A549 (cell line): ENCODE measurements around the gene SLC24A3. TPM values are rescaled to one million over a fixed set of nuclear protein-coding genes. Genes with fewer than 3 reads are reported as not detected.

Experiments used
- ATAC-seq, 2 experiments: fragments of 200-7000 bp in 1 of 2; fragments of >200 bp in 1 of 2; cut with Nextera tagmentation in 1 of 2; cut with Tn5 transposase in 1 of 2; 3 replicates each; pipeline versions ENCODE4 v1.8.0 to v1.9.1; 2018 to 2020; ENCODE audit warnings: mild to moderate bottlenecking in 1 of 2, moderate library complexity in 1 of 2
- CTCF ChIA-PET: fragments of 300-600 bp; sonication (Branson Sonifier 250); formaldehyde crosslinking; extraction: SDS; loops from one replicate; lab custom pipeline; 2021; ENCODE audit warnings: antibody characterized with exemption, inconsistent platforms; lab: Yijun Ruan, JAX
- POLR2A ChIA-PET: fragments of 350-600 bp; formaldehyde crosslinking; extraction: SDS; loops from one replicate; lab custom pipeline; 2021; ENCODE audit warnings: antibody characterized with exemption, inconsistent platforms; lab: Yijun Ruan, JAX
- DNase-seq, 2 experiments: peaks; one replicate each; pipeline versions ENCODE4 v3.0.0 to v3.0.0-alpha.2; 2011 to 2016; ENCODE audit warnings: low read depth in 1 of 2, low spot score in 1 of 2
- FAIRE-seq: peaks from 2 replicates; lab custom pipeline; 2011; peaks lifted over from hg19 to GRCh38; lab: Jason Lieb, UNC
- H3K27ac ChIP-seq, 2 experiments: fragments of >200 bp; sonication (Bioruptor Twin); formaldehyde crosslinking; 3 replicates each; pipeline ENCODE4 v1.5.1; 2016 to 2017
- H3K4me1 ChIP-seq: fragments of >200 bp; sonication (Bioruptor Twin); formaldehyde crosslinking; 3 replicates; pipeline ENCODE4 v1.6.1; 2016
- H3K4me2 ChIP-seq: fragments of >200 bp; sonication (Bioruptor Twin); formaldehyde crosslinking; 3 replicates; pipeline ENCODE4 v1.6.1; 2016
- H3K4me3 ChIP-seq: fragments of >200 bp; sonication (Bioruptor Twin); formaldehyde crosslinking; 3 replicates; pipeline ENCODE4 v1.5.1; 2016
- H3K9me3 ChIP-seq: fragments of >200 bp; sonication (Bioruptor Twin); formaldehyde crosslinking; 3 replicates; pipeline ENCODE4 v1.6.1; 2016
- ATOH8 ChIP-seq: fragments of 250-450 bp; sonication (Bioruptor Pico); IDR thresholded peaks from 2 replicates; pipeline ENCODE4 v1.5.0; 2020; ENCODE audit warnings: low read depth, mild to moderate bottlenecking, moderate library complexity
- BCL3 ChIP-seq: fragments of >200 bp; sonication (Bioruptor Twin); formaldehyde crosslinking; IDR thresholded peaks from 3 replicates; pipeline ENCODE4 v1.6.1; 2016
- CBX2 ChIP-seq: fragments of 200-600 bp; sonication (generic); IDR thresholded peaks from 2 replicates; pipeline ENCODE4 v1.6.1; 2016; ENCODE audit warnings: low read depth, mild to moderate bottlenecking, borderline replicate concordance
- CBX8 ChIP-seq: fragments of 200-600 bp; sonication (generic); IDR thresholded peaks from 2 replicates; pipeline ENCODE4 v1.6.1; 2016
- EHF ChIP-seq: fragments of 250-450 bp; sonication (Bioruptor Pico); IDR thresholded peaks from 2 replicates; pipeline ENCODE4 v1.5.0; 2020; ENCODE audit warnings: mild to moderate bottlenecking
- EHMT2 ChIP-seq: fragments of 200-600 bp; sonication (generic); IDR thresholded peaks from 2 replicates; pipeline ENCODE4 v1.6.1; 2016; ENCODE audit warnings: antibody characterized with exemption, low read depth, mild to moderate bottlenecking, moderate library complexity
- EP300 ChIP-seq, 2 experiments: fragments of >200 bp; sonication (Bioruptor Twin); formaldehyde crosslinking; IDR thresholded peaks; 2 replicates in 1 of 2; 3 replicates in 1 of 2; pipeline ENCODE4 v1.6.1; 2016 to 2017
- FOSB ChIP-seq: fragments of 250-450 bp; sonication (Bioruptor Pico); IDR thresholded peaks from 2 replicates; pipeline ENCODE4 v1.5.0; 2020; ENCODE audit warnings: mild to moderate bottlenecking, moderate library complexity
- FOXS1 ChIP-seq: fragments of 250-450 bp; sonication (Bioruptor Pico); IDR thresholded peaks from 2 replicates; pipeline ENCODE4 v1.5.0; 2020; ENCODE audit warnings: mild to moderate bottlenecking, moderate library complexity
- HES2 ChIP-seq: fragments of >200 bp; sonication (Bioruptor Twin); formaldehyde crosslinking; IDR thresholded peaks from 2 replicates; pipeline ENCODE4 v1.6.1; 2016
- HEYL ChIP-seq: fragments of 250-450 bp; sonication (Bioruptor Pico); IDR thresholded peaks from 2 replicates; pipeline ENCODE4 v1.8.0; 2021; ENCODE audit warnings: mild to moderate bottlenecking, moderate library complexity
- HMGXB4 ChIP-seq: fragments of 250-450 bp; sonication (Bioruptor Pico); IDR thresholded peaks from 2 replicates; pipeline ENCODE4 v1.5.0; 2021; ENCODE audit warnings: mild to moderate bottlenecking, moderate library complexity, borderline replicate concordance
- HOXA7 ChIP-seq: fragments of 250-450 bp; sonication (Bioruptor Pico); IDR thresholded peaks from 2 replicates; pipeline ENCODE4 v1.5.0; 2020; ENCODE audit warnings: mild to moderate bottlenecking, moderate library complexity
- HOXB13 ChIP-seq: fragments of 250-450 bp; sonication (Bioruptor Pico); IDR thresholded peaks from 2 replicates; pipeline ENCODE4 v1.5.0; 2020; ENCODE audit warnings: low read depth, mild to moderate bottlenecking, moderate library complexity
- JUNB ChIP-seq: fragments of >200 bp; sonication (Bioruptor Twin); formaldehyde crosslinking; IDR thresholded peaks from 2 replicates; pipeline ENCODE4 v1.6.1; 2016
- MAFK ChIP-seq: fragments of 450-650 bp; IDR thresholded peaks from 2 replicates; pipeline ENCODE4 v1.6.1; 2014; ENCODE audit not compliant: partially characterized antibody
- MAZ ChIP-seq: fragments of 150-350 bp; IDR thresholded peaks from 2 replicates; pipeline ENCODE4 v1.6.1; 2014; ENCODE audit warnings: antibody characterized with exemption, low read depth, low read length, borderline replicate concordance
- NFE2L2 ChIP-seq: fragments of 150-350 bp; conservative IDR thresholded peaks from 2 replicates; pipeline ENCODE4 v1.6.1; 2014; ENCODE audit warnings: low read length
- NPAS2 ChIP-seq: fragments of 250-450 bp; sonication (Bioruptor Pico); IDR thresholded peaks from 2 replicates; pipeline ENCODE4 v1.8.0; 2022; ENCODE audit warnings: mild to moderate bottlenecking, moderate library complexity, borderline replicate concordance
- PBX3 ChIP-seq: IDR thresholded peaks from 2 replicates; pipeline ENCODE4 v1.6.1; 2012
- PHF8 ChIP-seq: fragments of 200-600 bp; sonication (generic); IDR thresholded peaks from 2 replicates; pipeline ENCODE4 v1.6.1; 2016; ENCODE audit warnings: low read depth, mild to moderate bottlenecking, antibody characterized with exemption, moderate library complexity, borderline replicate concordance
- POLR2A ChIP-seq: IDR thresholded peaks from 2 replicates; pipeline ENCODE4 v1.6.1; 2012; ENCODE audit warnings: mild to moderate bottlenecking, low read length
- RARB ChIP-seq: fragments of 250-450 bp; sonication (Bioruptor Pico); IDR thresholded peaks from 2 replicates; pipeline ENCODE4 v1.8.0; 2021; ENCODE audit warnings: mild to moderate bottlenecking, moderate library complexity
- RCOR1 ChIP-seq: fragments of 150-350 bp; IDR thresholded peaks from 2 replicates; pipeline ENCODE4 v1.6.1; 2014; ENCODE audit warnings: antibody characterized with exemption, low read length, low read depth
- RFX5 ChIP-seq: fragments of 450-650 bp; IDR thresholded peaks from 2 replicates; pipeline ENCODE4 v1.7.1; 2014; ENCODE audit warnings: antibody characterized with exemption, mild to moderate bottlenecking, moderate library complexity
- RNF2 ChIP-seq: fragments of 200-600 bp; sonication (generic); IDR thresholded peaks from 2 replicates; pipeline ENCODE4 v1.6.1; 2016; ENCODE audit warnings: low read depth, mild to moderate bottlenecking, antibody characterized with exemption, moderate library complexity, borderline replicate concordance
- TFCP2L1 ChIP-seq: fragments of 250-450 bp; sonication (Bioruptor Pico); IDR thresholded peaks from 2 replicates; pipeline ENCODE4 v1.5.0; 2021; ENCODE audit warnings: mild to moderate bottlenecking
- ZC3H11A ChIP-seq: fragments of 450-650 bp; IDR thresholded peaks from 2 replicates; pipeline ENCODE4 v1.6.1; 2014; ENCODE audit warnings: antibody characterized with exemption, mild to moderate bottlenecking
- ZFP36 ChIP-seq: fragments of 450-650 bp; IDR thresholded peaks from 2 replicates; pipeline ENCODE4 v1.6.1; 2014; ENCODE audit warnings: borderline replicate concordance; ENCODE audit not compliant: partially characterized antibody
- ZNF302 ChIP-seq: fragments of 250-450 bp; sonication (Bioruptor Pico); IDR thresholded peaks from 2 replicates; pipeline ENCODE4 v1.9.0; 2021; ENCODE audit warnings: inconsistent platforms, mild to moderate bottlenecking, moderate library complexity
- WGBS: methylation state at CpG from one replicate; pipeline ENCODE4 v1.1.6; 2017; ENCODE audit errors: missing lambda C conversion rate; 5-methylcytosine and 5-hydroxymethylcytosine counted together
- polyA plus RNA-seq, 4 experiments: library from polyadenylated mRNA; depleted of rRNA in 3 of 4; stranded (reverse); fragments of >200 nt; fragmentation: RNase III in 1 of 4; extraction: RNeasy Plus Mini Kit Qiagen cat#74134 plus additional on column Dnase treatment in 1 of 4; gene quantifications; 2 replicates in 3 of 4; 3 replicates in 1 of 4; pipeline ENCODE4 v1.2.3, GENCODE V29; 2011 to 2017
- TF ChIP-seq, protein P1 (sequence below): fragments of 450-650 bp; IDR thresholded peaks from 2 replicates; pipeline ENCODE4 v1.6.1; 2014; ENCODE audit warnings: antibody characterized with exemption

Gene SLC24A3
- polyA plus RNA-seq, 2 of the 4 experiments (the other 2 are of a cell fraction), result 0.08 TPM; not detected in 1

DNA sequence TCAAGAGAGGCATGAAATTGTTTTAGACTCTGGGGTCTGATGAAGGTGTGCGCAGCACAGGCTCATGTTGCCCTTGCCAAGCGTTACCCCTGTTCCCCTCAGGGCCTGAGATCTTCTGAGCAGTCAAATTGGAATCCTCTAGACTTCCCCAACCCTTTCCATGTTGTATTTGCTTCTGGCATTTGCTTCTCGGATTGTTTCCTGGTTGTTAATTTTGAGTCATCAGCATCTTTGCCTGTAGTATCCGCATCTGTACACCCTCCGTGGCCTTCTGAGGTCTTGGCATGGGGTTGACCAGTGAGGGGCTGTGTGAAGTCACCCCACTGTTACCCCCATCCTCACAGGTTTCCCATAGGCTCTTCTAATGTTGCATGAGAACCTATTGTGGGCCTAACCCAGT, 40.9 kb downstream of the SLC24A3 start:
- FAIRE-seq (no peak), DNase-seq (no peak), ATAC-seq (no peak)
- Histone ChIP-seq H3K4me3 (no peak overlapping the region), H3K27ac (no peak overlapping the region), H3K4me2 (no peak overlapping the region), H3K9me3 (no peaks in the 10 kb centered on the region), H3K4me1 (no peaks in the 10 kb centered on the region)
- ChIA-PET CTCF (interaction anchor here (1.7 to 2.6 kb wide), 2 partner anchors 47 to 142 kb away, joined by 3 to 9 read pairs; no protein-coding TSS in a partner anchor), POLR2A (no interaction called here)
- TF ChIP-seq MAZ (no peak), BCL3 (no peak), ATOH8 (CRISPR knock-in tag) (no peak), ZNF302 (CRISPR knock-in tag) (no peak), MAFK (no peak), HOXA7 (CRISPR knock-in tag) (no peak), EHMT2 (no peak), FOSB (CRISPR knock-in tag) (no peak), HOXB13 (no peak), RCOR1 (no peak), RARB (CRISPR knock-in tag) (no peak), EP300 (IDR thresholded peaks at IDR 0.05) (no peak), JUNB (no peak), HEYL (no peak), HMGXB4 (no peak), NFE2L2 (no peak), RNF2 (no peak)
- TF ChIP-seq, protein P1, sequence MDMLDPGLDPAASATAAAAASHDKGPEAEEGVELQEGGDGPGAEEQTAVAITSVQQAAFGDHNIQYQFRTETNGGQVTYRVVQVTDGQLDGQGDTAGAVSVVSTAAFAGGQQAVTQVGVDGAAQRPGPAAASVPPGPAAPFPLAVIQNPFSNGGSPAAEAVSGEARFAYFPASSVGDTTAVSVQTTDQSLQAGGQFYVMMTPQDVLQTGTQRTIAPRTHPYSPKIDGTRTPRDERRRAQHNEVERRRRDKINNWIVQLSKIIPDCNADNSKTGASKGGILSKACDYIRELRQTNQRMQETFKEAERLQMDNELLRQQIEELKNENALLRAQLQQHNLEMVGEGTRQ, result no peak
- WGBS, result 6% methylated on average over 5 of the region's 5 CpGs

DNA sequence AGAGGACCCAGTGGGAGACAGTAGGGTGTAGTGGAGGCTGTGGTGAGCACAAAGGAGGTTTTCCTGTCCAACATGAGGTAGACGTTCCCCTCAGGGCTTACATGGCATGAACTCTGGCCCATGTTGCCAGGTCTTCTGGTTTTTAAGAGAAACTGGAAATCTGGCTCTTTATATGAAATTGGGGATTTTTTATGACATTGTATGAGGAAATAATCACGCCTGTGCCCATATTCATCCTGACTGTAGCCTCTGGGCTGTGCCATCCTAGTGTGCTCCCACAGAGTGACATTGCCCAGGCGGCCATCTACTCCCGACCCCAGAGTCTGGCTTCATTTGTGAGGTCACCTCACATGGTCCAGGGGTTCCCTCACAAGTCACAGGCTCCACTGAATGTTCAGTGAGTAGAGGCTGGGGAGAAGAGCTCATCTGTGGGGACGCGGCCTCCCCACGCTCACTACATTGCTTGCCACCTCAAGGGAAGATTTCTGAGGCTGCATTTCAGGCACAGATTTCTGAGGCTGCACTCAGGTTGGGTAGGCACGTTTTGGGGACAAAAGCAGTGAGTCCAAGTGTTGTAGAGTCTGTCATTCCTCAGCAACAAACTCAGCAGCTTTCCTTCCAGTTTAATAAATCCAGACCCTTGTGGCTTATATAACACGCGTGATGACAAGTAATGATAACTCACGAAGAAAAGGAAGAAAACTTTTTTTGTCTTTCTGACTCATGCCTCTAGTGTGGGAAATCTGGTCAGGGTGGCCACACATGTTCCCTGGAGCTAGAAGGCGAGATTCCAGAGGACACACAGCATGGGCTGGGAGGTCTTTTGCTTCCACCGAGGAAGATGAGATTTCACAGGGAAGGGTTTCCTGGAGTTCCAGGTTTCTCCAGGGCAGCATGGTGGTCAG, 41.7 kb downstream of the SLC24A3 start:
- DNase-seq (no peak), ATAC-seq (no peak), FAIRE-seq (no peak)
- WGBS, result 31% methylated on average over 13 of the region's 13 CpGs
- POLR2A ChIA-PET, result no interaction called here
- Histone ChIP-seq H3K4me1 (no peaks in the 10 kb centered on the region), H3K4me2 (no peak overlapping the region), H3K27ac (no peak overlapping the region), H3K4me3 (no peak overlapping the region), H3K9me3 (no peaks in the 10 kb centered on the region)
- CTCF ChIA-PET, result interaction anchor here (2.6 kb wide), 1 partner anchor 48 kb away, joined by 9 read pairs; no protein-coding TSS in a partner anchor
- TF ChIP-seq PBX3, result no peak
- no peak for TF ChIP-seq NPAS2 (CRISPR knock-in tag)
- TF ChIP-seq ZFP36, result no peak
- no peak for TF ChIP-seq HES2
- no peak for TF ChIP-seq TFCP2L1 (CRISPR knock-in tag)
- TF ChIP-seq ZC3H11A, result no peak
- no peak for TF ChIP-seq POLR2A
- no peak for TF ChIP-seq FOXS1
- TF ChIP-seq EHF (CRISPR knock-in tag), result no peak
- TF ChIP-seq HOXB13, result no peak
- no peak for TF ChIP-seq CBX8
- no peak for TF ChIP-seq CBX2
- TF ChIP-seq HMGXB4, result no peak
- TF ChIP-seq FOSB (CRISPR knock-in tag), result no peak
- TF ChIP-seq RFX5, result no peak
- TF ChIP-seq PHF8, result no peak
